GM19452 (cell line): ENCODE measurements around the gene TMEM225B.
"Not testable (repeated sequence)": the region's sequence is repeated elsewhere in the genome, so short reads cannot be mapped to it uniquely, and the experiment has no call there.

ENCODE experiments used
- ATAC-seq: cut with Tn5 transposase; IDR thresholded peaks from one replicate; pipeline ENCODE4 v1.9.1; 2021; ENCODE audit not compliant: unreplicated experiment

Gene TMEM225B

DNA sequence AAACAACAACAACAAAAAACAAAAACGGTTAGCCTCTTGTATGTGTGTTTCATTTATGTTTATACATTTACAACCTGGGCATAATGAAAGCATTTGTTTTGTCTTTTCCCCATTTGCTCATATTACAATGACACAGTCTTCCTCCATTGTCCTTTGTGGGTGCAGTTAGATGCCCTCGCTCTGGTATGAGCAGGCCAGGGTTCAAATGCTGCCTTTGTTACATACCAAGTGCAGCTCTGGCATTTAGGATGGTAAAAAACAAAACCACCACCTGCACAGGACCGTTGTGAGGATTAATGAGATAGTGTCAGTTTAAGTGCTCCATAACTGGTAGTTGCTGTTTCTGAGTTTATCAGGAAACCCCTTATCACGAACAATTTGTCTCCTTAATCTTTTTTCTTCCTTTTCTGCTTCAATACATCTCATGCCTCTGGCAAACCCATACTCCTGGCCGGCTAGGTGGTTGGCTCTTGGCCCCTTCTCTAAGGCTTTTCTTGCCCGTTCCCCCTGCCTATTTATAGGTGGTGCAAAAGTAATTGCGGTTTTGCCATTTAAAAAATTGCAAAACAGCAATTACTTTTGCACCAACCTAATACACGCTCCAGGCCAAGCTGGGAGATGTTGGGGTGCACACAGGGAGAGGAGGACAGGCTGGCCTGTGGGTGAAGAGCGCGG lies 18.6 kb upstream of the TMEM225B start:
- ATAC-seq, result no peak

DNA sequence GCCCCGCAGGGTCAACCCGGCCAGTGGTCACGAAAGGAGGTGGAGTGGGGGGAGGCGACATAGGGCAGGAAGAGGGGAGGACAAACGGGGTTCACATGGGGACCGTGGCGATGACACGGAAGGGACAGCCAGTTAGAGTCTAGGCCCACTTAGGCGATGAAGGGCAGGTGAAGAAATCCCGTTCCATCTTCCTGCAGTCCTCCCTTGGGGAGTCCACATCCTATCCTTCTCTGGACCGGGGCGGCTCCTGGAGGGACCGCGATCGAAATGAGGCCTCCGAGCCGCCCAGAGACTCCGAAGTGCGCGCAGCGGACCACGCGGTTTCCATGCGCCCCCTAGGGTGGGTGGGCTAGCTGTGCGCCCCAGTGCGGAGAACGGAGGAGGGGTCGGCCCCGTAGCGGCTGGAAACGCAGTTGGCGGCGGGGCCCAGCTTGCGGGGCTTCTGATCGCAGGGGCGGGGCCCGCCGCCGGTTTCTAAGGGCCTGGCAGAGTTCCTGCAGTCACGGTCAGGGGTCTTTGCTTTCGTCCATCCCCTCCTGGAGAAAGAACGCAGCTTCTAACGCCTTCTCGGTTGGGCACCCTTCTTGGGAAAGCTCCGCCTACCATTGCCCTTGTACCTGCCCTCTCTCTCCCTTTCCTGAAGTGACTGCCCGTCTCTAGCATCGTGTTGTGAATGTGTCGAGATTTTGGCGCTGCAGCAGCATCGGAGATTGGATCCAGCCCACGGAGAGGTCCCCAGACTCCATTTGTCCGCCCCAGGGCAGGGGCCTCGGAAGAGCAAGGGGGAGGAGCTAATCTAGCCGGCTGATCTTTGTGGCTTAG lies 17.9 kb upstream of the TMEM225B start:
- no peak for ATAC-seq

DNA sequence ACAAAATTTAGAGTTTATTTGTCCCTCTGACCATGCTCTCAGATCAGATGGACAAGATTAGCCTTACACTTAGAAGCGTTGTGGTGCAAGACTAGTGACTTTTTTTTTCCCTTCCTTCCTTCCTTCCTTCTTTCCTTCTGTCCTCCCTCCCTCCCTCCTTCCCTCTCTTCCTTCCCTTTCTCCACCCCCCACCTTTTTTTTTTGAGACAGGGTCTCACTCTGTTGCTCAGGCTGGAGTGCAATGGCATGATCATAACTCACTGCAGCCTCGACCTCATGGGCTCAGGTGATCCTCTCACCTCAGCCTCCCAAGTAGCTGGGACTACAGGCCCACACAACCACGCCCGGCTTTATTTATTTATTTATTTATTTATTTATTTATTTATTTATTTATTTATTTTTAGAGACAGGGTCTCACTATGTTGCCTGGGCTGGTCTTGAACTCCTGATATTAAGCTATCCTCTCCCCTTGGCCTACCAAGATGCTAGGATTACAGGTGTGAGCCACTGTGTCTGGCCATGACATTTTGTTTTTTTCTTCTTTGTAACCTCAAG lies 17.2 kb upstream of the TMEM225B start:
- not testable (repeated sequence) for ATAC-seq

DNA sequence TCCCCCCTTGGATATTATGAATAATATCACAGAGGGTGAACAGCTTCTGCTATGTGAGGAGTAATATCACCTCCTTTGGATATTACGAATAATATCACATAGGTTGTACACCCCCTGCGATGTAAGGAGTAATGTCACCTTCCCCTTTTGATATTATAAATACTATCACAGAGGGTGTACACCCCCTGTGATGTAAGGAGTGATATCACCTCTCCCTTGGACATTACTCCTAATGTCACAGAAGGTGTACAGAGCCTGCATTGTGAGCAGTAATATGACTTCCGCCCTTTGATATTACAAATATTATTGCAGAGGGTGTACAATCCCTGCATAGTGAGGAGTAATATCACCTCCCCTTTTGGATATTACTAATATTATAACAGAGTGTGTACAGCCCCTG lies 9.2 kb upstream of the TMEM225B start:
- ATAC-seq, result no peak

DNA sequence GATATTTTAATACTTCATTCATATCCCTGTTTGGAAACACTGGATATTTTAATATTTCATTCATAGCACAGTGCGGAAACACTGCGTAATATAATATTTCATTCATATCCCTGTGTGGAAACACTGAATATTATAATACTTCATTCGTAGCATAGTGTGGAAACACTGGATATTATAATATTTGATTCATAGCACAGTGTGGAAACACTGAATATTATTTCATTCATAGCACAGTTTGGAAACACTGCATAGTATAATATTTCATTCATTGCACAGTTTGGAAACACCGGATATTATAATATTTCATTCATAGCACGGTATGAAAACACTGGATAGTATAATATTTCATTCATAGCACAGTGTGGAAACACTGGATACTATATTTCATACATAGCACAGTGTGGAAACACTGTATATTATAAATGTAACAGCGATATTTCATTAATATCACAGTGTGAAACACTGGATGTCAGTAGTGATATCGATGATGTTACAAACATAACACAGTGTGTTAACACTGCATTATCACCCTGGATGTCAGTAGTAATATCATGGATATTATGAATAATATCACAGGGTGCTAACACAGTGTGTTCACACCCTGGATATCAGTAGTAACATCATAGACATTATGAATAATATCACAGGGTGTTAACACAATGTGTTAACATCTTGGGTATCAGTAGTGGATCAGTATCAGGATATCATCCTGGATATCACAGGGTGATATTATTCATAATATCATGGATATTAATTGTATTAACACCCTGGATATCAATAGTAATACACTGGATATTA lies 2.9 kb upstream of the TMEM225B start:
- no peak for ATAC-seq

DNA sequence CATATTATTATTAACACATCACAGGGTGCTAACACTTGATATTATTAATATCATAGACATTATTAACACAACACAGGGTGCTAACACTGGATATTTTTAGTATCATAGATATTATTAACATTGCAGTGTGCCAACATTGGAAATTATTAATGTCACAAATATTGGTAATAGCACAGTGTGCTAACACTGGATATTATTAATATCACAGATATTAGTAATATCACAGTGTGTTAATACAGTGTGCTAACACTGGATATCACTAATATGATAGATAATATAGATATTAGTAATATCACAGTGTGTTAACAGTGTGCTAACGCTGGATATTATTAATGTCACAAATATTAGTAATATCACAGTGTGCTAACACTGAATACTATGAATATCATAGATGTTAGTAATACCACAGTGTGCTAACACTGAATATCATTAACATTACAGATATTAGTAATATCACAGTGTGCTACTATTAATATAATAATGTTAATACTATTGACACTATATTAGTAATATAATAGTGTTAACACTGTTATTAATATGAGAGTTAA lies 1.6 kb upstream of the TMEM225B start:
- ATAC-seq, result no peak

DNA sequence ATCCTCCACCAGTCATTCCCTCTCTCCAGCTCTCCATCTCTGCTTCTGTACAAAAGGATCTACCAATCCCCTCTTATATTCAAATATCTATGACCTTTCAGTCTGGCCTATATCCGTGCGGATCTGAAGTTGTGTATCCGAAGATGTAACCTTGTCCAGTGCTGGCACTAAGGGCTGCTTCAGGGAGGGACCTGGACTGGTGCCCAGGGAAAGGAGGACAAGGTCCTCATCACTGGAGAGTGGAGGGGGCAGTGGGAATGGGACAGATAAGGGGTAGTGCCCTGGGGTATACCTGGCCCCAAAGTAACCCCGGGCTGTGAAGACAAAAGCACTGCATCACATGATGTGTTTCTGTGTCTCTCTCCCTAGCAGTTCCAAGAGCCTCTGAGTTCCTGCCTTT lies 1.8 kb downstream of the TMEM225B start:
- ATAC-seq, result no peak

DNA sequence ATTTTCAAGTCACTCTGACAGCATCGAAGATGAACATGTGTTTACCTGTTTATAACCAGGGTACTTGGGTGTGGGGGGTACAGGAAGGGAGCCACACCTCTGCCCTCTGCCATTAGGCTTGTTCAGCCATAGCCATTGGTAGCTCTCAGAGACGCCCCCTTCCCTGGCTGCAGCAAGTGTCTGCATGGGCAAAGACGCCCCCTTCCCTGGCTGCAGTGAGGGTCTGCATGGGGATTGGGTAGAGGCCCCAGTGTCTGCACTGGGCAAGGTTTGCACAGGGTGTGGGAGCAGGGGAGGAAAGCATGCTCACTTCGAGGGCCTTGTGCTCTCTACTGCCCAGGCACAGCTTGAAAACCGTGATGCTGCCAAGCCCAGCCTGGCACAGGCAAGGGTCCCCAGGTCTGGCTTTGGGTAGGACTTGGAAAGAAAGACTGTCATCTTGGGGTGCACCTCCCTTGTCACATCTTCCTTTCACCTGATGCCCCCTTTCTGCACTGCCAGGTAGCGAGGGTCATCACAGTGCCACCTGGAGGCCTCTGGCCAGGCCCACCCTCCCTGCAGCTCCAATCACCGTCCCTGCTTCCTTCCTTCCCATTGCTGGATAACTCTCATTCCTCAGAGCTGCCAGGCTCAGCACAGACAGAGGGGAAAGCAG lies 3.7 kb downstream of the TMEM225B start:
- no peak for ATAC-seq

DNA sequence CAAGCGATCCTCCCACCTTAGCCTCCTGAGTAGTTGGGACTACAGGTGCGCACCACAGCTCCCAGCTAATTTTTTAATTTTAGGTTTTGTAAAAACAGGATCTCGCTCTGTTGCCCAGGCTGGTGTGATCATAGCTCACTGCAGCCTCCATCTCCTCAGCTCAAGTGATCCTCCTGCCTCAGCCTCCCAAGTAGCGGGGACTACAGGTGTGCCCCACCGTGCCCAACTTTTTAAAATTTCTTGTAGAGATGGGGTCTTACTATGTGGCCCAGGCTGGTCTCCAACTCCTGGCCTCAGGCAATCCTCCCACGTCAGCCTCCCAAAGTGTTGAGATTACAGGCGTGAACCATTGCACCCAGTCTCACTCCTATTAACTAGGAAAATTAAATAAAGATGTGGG lies 7.5 kb downstream of the TMEM225B start:
- no peak for ATAC-seq

DNA sequence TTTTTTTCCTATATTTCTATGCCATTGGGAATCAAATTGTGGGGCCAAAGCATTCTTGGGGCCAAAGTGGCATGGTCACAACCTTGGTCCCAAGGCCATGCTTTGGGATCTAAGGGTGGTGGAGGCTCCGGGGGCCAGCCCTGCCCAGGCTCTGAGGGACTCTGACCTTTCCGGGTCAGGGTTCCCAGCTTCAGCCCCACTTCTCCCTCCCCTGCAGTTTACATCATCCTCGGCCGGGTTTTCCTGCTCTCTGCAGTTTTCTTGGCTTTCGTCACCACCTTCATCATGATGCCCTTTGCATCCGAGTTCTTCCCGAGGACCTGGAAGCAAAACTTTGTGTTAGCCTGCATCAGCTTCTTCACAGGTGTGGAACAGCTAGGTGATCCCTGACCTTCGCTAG lies 8.5 kb downstream of the TMEM225B start:
- no peak for ATAC-seq

DNA sequence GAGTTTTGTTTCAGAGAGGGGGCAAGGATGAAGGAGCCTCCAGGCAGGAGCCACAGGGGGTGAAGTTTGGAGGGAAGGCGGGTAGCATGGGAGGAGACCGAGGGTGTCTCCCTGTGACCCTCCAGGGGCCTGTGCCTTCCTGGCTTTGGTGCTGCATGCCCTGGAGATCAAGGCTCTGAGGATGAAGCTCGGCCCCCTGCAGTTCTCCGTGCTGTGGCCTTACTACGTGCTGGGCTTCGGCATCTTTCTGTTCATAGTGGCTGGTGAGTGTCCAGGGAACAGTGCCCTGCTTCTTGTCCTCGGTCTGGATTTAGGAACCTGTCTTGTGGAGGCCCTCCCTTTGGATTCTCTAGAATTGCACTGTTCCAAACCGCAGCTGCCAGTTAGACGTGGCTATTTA lies 9.5 kb downstream of the TMEM225B start:
- no peak for ATAC-seq

DNA sequence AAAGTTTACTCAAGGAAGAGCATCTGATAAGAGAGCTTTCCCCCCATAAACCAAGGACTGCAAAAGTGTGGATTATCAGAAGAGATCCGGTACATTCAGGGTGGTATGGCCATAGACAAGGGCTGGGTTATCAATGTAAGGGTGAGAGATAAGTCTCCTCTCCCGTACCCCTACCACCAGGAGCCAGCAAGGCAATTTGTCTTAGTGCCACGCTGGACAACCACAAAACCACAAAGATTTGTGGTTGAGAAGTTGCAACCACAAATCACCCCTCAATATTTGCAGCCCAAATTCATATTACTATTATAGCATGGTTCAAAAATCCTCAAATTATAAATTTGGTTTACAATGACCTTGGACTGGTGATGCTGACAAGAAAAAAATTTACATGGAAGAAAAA lies 16.4 kb downstream of the TMEM225B start:
- no peak for ATAC-seq

DNA sequence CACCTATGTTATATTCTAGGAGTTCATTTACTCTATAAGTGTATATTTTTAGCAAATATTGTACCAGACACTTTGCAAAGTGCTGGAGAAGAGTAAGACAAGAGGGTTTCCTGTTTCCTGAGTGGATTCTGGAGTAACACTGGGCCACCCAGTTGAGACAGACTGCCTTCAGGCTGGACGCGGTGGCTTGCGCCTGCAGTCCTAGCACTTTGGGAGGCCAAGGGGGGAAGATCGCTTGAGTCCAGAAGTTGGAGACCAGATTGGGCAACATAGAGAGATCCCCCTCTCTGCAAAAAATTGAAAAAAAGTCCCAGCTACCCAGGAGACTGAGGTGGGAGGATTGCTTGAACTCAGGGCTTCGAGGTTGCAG lies 17.9 kb downstream of the TMEM225B start:
- no peak for ATAC-seq

DNA sequence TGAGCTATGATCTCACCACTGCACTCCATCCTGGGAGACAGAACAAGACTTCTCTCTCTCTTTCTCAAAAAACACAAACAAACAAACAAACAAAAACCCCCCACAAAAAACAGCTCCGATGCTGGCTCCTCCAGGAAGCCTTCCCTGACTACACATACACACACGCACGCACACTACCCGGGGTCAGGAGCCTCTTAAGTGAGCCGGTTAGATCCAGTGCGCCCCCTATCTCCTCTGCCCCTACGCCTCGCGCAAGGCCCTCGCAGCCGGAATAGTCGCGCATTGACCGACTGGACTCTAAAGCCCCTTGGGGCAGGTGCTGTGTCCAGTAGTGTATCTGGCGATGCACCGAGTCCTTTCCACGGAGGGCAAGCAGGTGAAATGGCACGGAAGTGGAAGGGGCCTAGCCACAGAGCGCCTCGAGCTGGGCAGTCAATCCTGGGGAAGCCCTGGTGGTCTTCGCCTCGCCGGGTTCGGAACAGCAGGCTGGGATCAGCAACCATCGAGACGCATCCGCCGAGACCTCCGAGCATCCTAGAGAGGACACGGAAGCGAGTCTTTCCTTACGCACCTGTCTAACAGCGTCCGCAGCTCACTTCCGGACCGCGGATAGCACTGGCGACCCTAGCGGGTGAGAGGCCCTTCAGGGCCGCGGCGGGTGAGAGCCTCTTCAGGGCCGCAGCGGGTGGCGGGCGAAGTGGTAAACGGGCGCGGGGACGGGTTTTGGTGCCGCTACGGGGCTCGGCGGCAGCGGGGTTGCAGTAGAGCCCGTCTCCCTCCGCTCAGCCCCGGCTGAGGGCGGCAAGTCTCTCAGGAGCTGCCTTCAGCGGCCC lies 18.5 kb downstream of the TMEM225B start, which contains the start of gene ZSCAN25:
Gene ZSCAN25 (plus strand): TSS at position 588 of the 833 bp plus-strand sequence. CDS start 2,661 bp downstream, outside the sequence.
- ATAC-seq, result peak; percentile 95

DNA sequence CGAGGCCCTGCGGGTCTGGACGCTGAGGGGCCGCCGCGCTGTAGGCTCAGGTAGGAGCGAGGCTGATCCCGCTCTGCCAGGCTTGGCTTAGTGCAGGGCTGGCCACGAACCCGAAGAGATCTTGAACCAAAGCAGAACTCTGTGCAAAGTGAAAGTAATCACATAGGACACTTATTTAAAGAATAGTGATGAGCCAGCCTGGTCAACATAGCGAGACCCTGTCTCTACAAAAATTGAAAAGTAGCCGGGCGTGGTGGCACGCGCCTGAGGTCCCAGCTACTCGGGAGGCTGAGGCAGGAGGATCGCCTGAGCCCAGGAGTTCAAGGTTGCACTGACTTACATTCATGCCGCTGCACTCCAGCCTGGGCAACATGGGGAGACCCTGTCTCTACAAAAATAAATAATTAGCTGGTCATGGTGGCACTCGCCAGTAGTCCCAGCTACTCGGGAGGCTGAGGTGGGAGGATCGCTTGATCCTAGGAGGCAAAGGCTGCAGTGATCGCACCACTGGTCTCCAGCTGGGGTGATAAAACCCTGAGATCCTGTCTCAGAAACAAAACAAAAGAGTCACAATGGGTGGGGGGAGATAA lies 19.2 kb downstream of the TMEM225B start:
- peak; percentile 33 for ATAC-seq

DNA sequence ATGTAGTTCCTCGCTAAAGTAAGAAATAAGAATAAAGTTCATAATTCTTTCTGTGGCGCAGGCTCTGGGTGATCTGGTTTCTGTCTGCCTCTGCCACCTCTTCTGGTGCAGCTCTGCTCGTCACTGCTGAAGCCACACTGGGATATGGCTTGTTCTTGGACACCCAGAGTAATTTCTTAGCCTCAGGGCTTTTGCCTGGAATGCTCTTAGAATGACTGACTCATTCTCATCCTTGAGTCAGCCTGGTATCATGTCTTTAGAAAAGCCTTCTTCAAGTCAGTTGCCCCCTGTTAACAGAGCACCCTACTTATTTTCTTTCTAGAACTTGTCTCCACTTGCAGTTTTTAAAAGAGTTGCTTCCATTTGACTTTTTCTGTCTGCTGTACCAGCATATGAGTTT lies 20.7 kb downstream of the TMEM225B start:
- no peak for ATAC-seq

DNA sequence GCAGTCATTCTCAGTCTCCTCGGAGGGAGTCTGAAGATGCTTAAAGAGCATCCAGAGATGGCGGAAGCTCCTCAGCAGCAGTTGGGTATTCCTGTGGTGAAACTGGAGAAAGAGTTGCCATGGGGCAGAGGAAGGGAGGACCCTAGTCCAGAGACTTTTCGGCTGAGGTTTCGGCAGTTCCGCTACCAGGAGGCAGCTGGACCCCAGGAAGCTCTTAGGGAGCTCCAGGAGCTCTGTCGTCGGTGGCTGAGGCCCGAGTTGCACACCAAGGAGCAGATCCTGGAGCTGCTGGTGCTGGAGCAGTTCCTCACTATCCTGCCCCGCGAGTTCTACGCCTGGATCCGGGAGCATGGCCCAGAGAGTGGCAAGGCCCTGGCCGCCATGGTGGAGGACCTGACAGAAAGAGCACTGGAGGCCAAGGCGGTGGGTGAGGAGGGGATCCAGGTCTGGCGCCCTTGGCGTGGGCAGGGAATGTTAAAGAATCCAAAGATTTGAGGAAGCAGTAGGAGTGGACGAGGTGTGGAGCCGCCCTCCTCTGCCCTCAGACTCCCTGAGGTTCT lies 21.6 kb downstream of the TMEM225B start:
- no peak for ATAC-seq

DNA sequence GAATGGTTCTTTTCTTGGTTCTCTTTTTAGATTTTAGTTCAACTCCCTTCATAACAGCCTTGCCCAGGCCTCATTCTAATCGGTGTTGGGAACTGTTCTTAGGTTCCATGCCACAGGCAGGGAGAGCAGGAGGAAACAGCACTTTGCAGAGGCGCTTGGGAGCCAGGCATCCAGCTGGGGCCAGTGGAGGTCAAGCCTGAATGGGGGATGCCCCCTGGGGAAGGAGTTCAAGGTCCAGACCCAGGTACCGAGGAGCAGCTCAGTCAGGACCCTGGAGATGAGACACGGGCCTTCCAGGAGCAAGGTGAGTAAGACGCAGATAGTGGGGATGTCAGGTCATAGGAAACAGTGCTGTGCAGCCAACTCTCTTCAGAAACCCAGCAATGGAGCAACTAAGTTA lies 23.2 kb downstream of the TMEM225B start:
- ATAC-seq, result no peak

DNA sequence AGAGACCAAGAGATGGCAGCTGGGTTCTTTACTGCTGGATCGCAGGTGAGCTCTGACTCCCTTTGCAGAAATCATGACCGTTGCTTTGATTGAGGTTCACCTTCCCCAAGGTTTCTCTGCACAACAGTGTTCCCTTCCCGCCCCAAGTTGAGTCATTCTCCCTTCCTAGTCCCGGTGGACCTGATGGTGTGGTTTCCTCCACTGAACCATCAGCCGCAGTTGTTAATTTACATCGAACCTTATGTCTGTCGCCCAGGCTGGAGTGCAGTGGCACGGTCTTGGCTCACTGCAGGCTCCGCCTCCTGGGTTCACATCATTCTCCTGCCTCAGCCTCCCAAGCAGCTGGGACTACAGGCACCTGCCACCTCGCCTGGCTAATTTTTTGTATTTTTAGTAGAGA lies 24.5 kb downstream of the TMEM225B start:
- no peak for ATAC-seq
